ENCODE results near the gene ZBTB20.
A peak's percentile ranks its signal among the peaks of the same experiment; 100 is the strongest.

ZBTB20 gene

GRCh38 chr3:115161168-115161834 is 14.2 kb upstream of the ZBTB20 start:
- Histone ChIP-seq H3K4me1 (ENCODE audit: insufficient read depth, low read length) (peaks cover 4% of the 10 kb centered on the region), H3K9ac (ENCODE audit: low read depth, low read length) (no peak overlapping the region), H3K9me3 (ENCODE audit: control insufficient read depth, insufficient read depth, low read length) (peaks cover 9% of the 10 kb centered on the region; the same call in 1 of the 2 replicates), H3K36me3 (ENCODE audit: insufficient read depth, low read length) (no peaks in the 10 kb centered on the region; the same call in 1 of the 2 replicates)

- Histone ChIP-seq H3K36me3 (ENCODE audit: insufficient read depth, low read length) (no peaks in the 10 kb centered on the region; the same call in 1 of the 2 replicates), H3K9me3 (ENCODE audit: control insufficient read depth, insufficient read depth, low read length) (peaks cover 9% of the 10 kb centered on the region; the same call in 1 of the 2 replicates), H3K9ac (ENCODE audit: low read depth, low read length) (no peak overlapping the region), H3K4me1 (ENCODE audit: insufficient read depth, low read length) (peaks cover 4% of the 10 kb centered on the region)
Measured at GRCh38 chr3:115160295-115160694, 13.2 kb upstream of the ZBTB20 start.

GRCh38 chr3:115156046-115156654 is 9.1 kb upstream of the ZBTB20 start:
- Histone ChIP-seq H3K36me3 (ENCODE audit: insufficient read depth, low read length) (no peaks in the 10 kb centered on the region; the same call in 1 of the 2 replicates), H3K9me3 (ENCODE audit: control insufficient read depth, insufficient read depth, low read length) (peaks cover 9% of the 10 kb centered on the region; the same call in 1 of the 2 replicates), H3K9ac (ENCODE audit: low read depth, low read length) (no peak overlapping the region), H3K4me1 (ENCODE audit: insufficient read depth, low read length) (peaks cover 7% of the 10 kb centered on the region)

- H3K36me3 ChIP-seq (ENCODE audit: insufficient read depth, low read length) = no peaks in the 10 kb centered on the region; the same call in 1 of the 2 replicates
- H3K4me1 ChIP-seq (ENCODE audit: insufficient read depth, low read length) = peaks cover 7% of the 10 kb centered on the region
- peaks cover 9% of the 10 kb centered on the region; the same call in 1 of the 2 replicates for H3K9me3 ChIP-seq (ENCODE audit: control insufficient read depth, insufficient read depth, low read length)
- no peak overlapping the region for H3K9ac ChIP-seq (ENCODE audit: low read depth, low read length)
Measured at GRCh38 chr3:115154611-115155010, 7.5 kb upstream of the ZBTB20 start.

- Histone ChIP-seq H3K9me3 (ENCODE audit: control insufficient read depth, insufficient read depth, low read length) (no peaks in the 10 kb centered on the region), H3K4me1 (ENCODE audit: insufficient read depth, low read length) (peaks cover 7% of the 10 kb centered on the region), H3K9ac (ENCODE audit: low read depth, low read length) (no peak overlapping the region), H3K36me3 (ENCODE audit: insufficient read depth, low read length) (no peaks in the 10 kb centered on the region)
Measured at GRCh38 chr3:115151921-115152320, 4.8 kb upstream of the ZBTB20 start.

- Histone ChIP-seq H3K36me3 (ENCODE audit: insufficient read depth, low read length) (no peaks in the 10 kb centered on the region), H3K9ac (ENCODE audit: low read depth, low read length) (peak overlapping the region; percentile 73), H3K9me3 (ENCODE audit: control insufficient read depth, insufficient read depth, low read length) (no peaks in the 10 kb centered on the region), H3K4me1 (ENCODE audit: insufficient read depth, low read length) (no peaks in the 10 kb centered on the region)
Measured at GRCh38 chr3:115148142-115148790, 1.2 kb upstream of the ZBTB20 start.

- no peaks in the 10 kb centered on the region for H3K9me3 ChIP-seq (ENCODE audit: control insufficient read depth, insufficient read depth, low read length)
- no peaks in the 10 kb centered on the region for H3K4me1 ChIP-seq (ENCODE audit: insufficient read depth, low read length)
- H3K9ac ChIP-seq (ENCODE audit: low read depth, low read length) = peak overlapping the region; percentile 73
- no peaks in the 10 kb centered on the region for H3K36me3 ChIP-seq (ENCODE audit: insufficient read depth, low read length)
Measured at GRCh38 chr3:115147329-115148141, 447 bp upstream of the ZBTB20 start.

GRCh38 chr3:115146032-115146417 is 1.1 kb downstream of the ZBTB20 start:
- Histone ChIP-seq H3K36me3 (ENCODE audit: insufficient read depth, low read length) (no peaks in the 10 kb centered on the region), H3K9ac (ENCODE audit: low read depth, low read length) (peak overlapping the region; percentile 91; the same call in 1 of the 2 replicates), H3K9me3 (ENCODE audit: control insufficient read depth, insufficient read depth, low read length) (no peaks in the 10 kb centered on the region)

GRCh38 chr3:115141033-115141757 is 5.9 kb downstream of the ZBTB20 start:
- Histone ChIP-seq H3K9ac (ENCODE audit: low read depth, low read length) (no peak overlapping the region), H3K9me3 (ENCODE audit: control insufficient read depth, insufficient read depth, low read length) (no peaks in the 10 kb centered on the region), H3K4me1 (ENCODE audit: insufficient read depth, low read length) (peaks cover 13% of the 10 kb centered on the region), H3K36me3 (ENCODE audit: insufficient read depth, low read length) (no peaks in the 10 kb centered on the region)

More at GRCh38 chr3:115146032-115146417, 1.1 kb downstream of the ZBTB20 start:
- no peaks in the 10 kb centered on the region for H3K4me1 ChIP-seq (ENCODE audit: insufficient read depth, low read length)

- no peaks in the 10 kb centered on the region for H3K9me3 ChIP-seq (ENCODE audit: control insufficient read depth, insufficient read depth, low read length)
- H3K9ac ChIP-seq (ENCODE audit: low read depth, low read length) = no peak overlapping the region
- peaks cover 13% of the 10 kb centered on the region for H3K4me1 ChIP-seq (ENCODE audit: insufficient read depth, low read length)
- H3K36me3 ChIP-seq (ENCODE audit: insufficient read depth, low read length) = no peaks in the 10 kb centered on the region
Measured at GRCh38 chr3:115139072-115139471, 8.0 kb downstream of the ZBTB20 start.

GRCh38 chr3:115134648-115135347 is 12.3 kb downstream of the ZBTB20 start:
- Histone ChIP-seq H3K9me3 (ENCODE audit: control insufficient read depth, insufficient read depth, low read length) (no peaks in the 10 kb centered on the region), H3K9ac (ENCODE audit: low read depth, low read length) (no peak overlapping the region), H3K36me3 (ENCODE audit: insufficient read depth, low read length) (no peaks in the 10 kb centered on the region), H3K4me1 (ENCODE audit: insufficient read depth, low read length) (peaks cover 5% of the 10 kb centered on the region)

- Histone ChIP-seq H3K9ac (ENCODE audit: low read depth, low read length) (no peak overlapping the region), H3K9me3 (ENCODE audit: control insufficient read depth, insufficient read depth, low read length) (no peaks in the 10 kb centered on the region), H3K4me1 (ENCODE audit: insufficient read depth, low read length) (no peaks in the 10 kb centered on the region), H3K36me3 (ENCODE audit: insufficient read depth, low read length) (no peaks in the 10 kb centered on the region)
Measured at GRCh38 chr3:115127208-115127607, 19.9 kb downstream of the ZBTB20 start.

- no peaks in the 10 kb centered on the region for H3K36me3 ChIP-seq (ENCODE audit: insufficient read depth, low read length)
- H3K9ac ChIP-seq (ENCODE audit: low read depth, low read length) = no peak overlapping the region
- no peaks in the 10 kb centered on the region for H3K9me3 ChIP-seq (ENCODE audit: control insufficient read depth, insufficient read depth, low read length)
- no peaks in the 10 kb centered on the region for H3K4me1 ChIP-seq (ENCODE audit: insufficient read depth, low read length)
Measured at GRCh38 chr3:115120597-115120996, 26.5 kb downstream of the ZBTB20 start.

Measured in ES-I3 (cell line).